Muscle layer of duodenum (tissue), 2 donors: Measurements from ENCODE around the gene GORAB.

ENCODE experiments used
- H3K27ac ChIP-seq: one replicate; pipeline ENCODE4 v1.7.0; 2013; ENCODE audit warnings: mild to moderate bottlenecking, low read length
- H3K27me3 ChIP-seq: one replicate; pipeline ENCODE4 v1.7.0; 2013; ENCODE audit warnings: low read depth, mild to moderate bottlenecking, control low read depth, low read length
- H3K36me3 ChIP-seq, 2 donors: one replicate each; pipeline ENCODE4 v1.7.0; 2013; ENCODE audit warnings: low read length in 2 of 2, control low read depth in 1 of 2, mild to moderate bottlenecking in 1 of 2; ENCODE audit not compliant: insufficient read depth in 2 of 2, control insufficient read depth in 1 of 2
- H3K4me1 ChIP-seq, 2 donors: one replicate each; pipeline ENCODE4 v1.7.0; 2013; ENCODE audit warnings: low read length in 2 of 2, mild to moderate bottlenecking in 2 of 2, control low read depth in 1 of 2, moderate library complexity in 1 of 2; ENCODE audit not compliant: insufficient read depth in 2 of 2, control insufficient read depth in 1 of 2
- H3K4me3 ChIP-seq, 2 donors: one replicate each; pipeline ENCODE4 v1.7.0; 2013; ENCODE audit warnings: low read length in 2 of 2, low read depth in 1 of 2, mild to moderate bottlenecking in 1 of 2
- H3K9me3 ChIP-seq, 2 donors: one replicate each; pipeline ENCODE4 v1.7.0; 2013; ENCODE audit warnings: low read length in 2 of 2, control low read depth in 1 of 2, mild to moderate bottlenecking in 1 of 2; ENCODE audit not compliant: control insufficient read depth in 1 of 2
- donor health status: healthy.

The GORAB gene

DNA sequence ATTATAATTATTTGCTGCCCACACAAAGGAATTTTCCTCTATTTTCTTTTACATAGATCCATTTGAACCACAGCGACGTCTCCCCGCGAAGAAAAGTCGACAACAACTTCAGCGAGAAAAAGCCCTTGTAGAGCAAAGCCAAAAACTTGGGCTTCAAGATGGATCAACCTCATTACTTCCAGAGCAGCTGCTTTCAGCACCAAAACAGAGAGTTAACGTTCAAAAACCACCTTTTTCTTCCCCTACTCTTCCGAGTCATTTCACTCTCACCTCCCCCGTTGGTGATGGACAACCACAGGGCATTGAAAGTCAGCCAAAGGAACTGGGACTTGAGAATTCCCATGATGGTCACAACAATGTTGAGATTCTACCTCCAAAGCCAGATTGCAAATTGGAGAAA lies 7.2 kb downstream of the GORAB start:
- Histone ChIP-seq H3K27me3 (no peaks in the 10 kb centered on the region), H3K4me3 (no peak overlapping the region), H3K9me3 (no peaks in the 10 kb centered on the region), H3K27ac (no peak overlapping the region), H3K4me1 (peaks cover 5 to 6% of the 10 kb centered on the region in 2 donors), H3K36me3 (peaks cover 24 to 41% of the 10 kb centered on the region in 2 donors)

DNA sequence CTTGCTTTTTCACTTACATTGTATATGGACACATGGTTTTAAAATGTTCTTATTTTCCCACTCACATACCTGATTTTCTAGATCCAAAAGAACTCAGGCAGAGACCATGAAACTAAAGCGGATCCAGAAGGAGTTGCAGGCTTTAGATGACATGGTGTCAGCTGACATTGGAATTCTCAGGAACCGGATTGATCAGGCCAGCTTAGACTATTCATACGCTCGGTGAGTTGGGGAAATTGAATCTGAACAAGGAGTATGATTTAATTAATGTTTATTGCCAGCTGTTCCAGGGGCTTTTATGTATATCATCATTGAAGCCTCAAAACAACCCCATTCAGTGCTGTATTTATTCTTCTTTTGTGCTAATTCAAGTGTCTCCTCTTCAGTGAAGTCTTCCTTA lies 12.7 kb downstream of the GORAB start:
- Histone ChIP-seq H3K27ac (no peak overlapping the region), H3K36me3 (peaks cover 32 to 60% of the 10 kb centered on the region in 2 donors), H3K9me3 (no peaks in the 10 kb centered on the region), H3K4me1 (no peaks in the 10 kb centered on the region), H3K4me3 (no peak overlapping the region), H3K27me3 (no peaks in the 10 kb centered on the region)

DNA sequence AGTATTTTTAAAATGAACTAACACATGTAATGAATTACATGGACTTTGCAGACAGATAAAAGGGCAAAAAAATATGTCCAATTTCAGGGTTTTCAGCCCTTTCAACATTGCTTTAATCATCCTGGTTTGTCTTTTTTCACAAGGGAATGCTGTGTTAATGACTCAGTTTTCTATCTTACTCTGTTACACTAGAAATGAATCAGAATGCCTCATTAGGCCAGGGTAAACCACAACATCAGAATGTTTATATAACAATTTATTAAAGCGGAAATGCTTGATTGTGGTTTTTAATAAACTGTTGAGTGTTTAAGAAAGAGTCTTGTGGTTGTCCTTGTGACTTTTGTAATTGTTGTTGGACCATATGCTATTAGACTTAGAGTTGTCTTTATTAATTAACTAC lies 13.5 kb downstream of the GORAB start:
- H3K4me1 ChIP-seq: no peaks in the 10 kb centered on the region
- peaks cover 37 to 63% of the 10 kb centered on the region in 2 donors for H3K36me3 ChIP-seq
- H3K4me3 ChIP-seq: no peak overlapping the region
- H3K27me3 ChIP-seq: no peaks in the 10 kb centered on the region
- no peak overlapping the region for H3K27ac ChIP-seq
- no peaks in the 10 kb centered on the region for H3K9me3 ChIP-seq

DNA sequence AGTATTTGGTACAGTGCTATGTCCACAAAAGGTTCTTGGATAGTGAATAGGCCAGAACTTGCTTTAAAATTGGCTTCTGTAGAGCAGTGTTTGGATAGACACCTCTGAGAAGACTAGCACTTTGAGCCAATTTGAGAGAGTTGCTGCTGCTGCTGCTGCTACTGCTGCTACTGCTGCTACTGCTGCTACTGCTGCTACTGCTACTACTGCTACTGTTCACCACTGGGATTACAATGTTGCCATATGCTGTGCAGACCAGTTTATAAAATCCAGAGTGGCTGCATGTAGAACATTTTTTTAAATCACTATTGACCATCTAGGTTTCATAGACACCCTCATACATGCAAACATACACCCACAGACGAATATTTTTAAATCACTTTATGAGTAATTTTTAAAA lies 15.3 kb downstream of the GORAB start:
- Histone ChIP-seq H3K4me1 (no peaks in the 10 kb centered on the region), H3K9me3 (no peaks in the 10 kb centered on the region), H3K4me3 (no peak overlapping the region), H3K27me3 (no peaks in the 10 kb centered on the region), H3K27ac (no peak overlapping the region), H3K36me3 (peaks cover 48 to 68% of the 10 kb centered on the region in 2 donors)

DNA sequence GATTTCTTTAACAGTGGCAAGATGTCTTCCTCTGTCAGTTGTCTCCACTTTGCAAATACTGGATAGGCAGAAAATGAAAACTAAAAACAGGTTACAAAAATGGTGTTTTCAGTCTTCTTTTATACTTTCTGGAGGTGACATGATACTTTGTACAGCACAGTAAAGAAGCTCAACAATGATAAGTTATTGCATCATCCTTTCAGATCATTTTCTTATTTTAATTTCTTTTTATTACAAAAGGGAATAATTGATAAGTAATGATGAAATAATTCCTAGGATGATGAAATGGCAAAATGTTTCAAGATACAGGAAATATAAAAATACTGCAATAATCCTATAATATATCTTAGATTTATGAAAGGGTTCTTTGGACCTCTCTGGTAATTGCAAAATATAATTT lies 16.5 kb downstream of the GORAB start:
- H3K9me3 ChIP-seq: no peaks in the 10 kb centered on the region
- no peaks in the 10 kb centered on the region for H3K4me1 ChIP-seq
- H3K27me3 ChIP-seq: no peaks in the 10 kb centered on the region
- no peak overlapping the region for H3K4me3 ChIP-seq
- H3K27ac ChIP-seq: no peak overlapping the region
- peaks cover 45 to 64% of the 10 kb centered on the region in 2 donors for H3K36me3 ChIP-seq

DNA sequence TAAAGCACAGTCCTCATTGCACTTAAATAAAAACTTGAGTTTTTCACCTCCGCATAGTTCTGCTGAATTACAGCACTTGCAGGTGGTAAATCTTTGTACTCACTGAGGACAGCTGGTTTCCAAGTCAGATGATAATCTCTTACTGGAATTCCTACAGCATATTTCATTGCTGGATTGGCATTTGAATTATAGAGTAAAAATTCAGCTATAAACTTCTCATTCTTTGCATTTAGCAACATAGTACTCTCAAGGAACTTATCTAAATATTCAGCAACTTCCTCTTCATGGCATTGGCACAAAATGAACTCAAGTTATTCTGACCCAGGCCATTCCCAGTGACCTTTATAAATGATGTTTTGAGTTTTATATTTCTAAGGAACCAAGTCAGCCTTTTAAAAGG lies 23.4 kb downstream of the GORAB start:
- Histone ChIP-seq H3K27ac (no peak overlapping the region), H3K4me3 (no peak overlapping the region), H3K4me1 (no peaks in the 10 kb centered on the region), H3K36me3 (peaks cover 18 to 35% of the 10 kb centered on the region in 2 donors), H3K9me3 (peaks cover 0 to 5% of the 10 kb centered on the region in 2 donors), H3K27me3 (no peaks in the 10 kb centered on the region)

DNA sequence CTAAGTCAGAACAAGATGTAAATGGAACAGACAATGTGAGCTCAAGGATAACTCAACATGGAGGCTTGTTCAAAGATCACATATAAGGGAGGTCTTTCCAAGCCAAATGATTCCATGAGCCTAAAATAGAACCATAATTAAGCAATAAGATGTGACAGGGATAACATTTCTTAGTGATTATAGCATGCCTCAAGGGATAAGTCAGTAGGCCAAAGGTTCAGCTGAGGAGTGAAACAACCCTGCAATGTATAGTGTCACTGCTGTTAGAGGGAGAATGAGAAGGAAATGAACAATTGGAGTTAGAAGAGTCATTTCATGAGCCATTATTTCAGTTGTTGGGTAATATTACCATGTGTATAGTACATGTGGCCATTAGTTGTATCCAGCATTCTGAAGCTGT lies 25.0 kb downstream of the GORAB start:
- H3K36me3 ChIP-seq: peaks cover 10 to 20% of the 10 kb centered on the region in 2 donors
- H3K27ac ChIP-seq: no peak overlapping the region
- no peaks in the 10 kb centered on the region for H3K27me3 ChIP-seq
- H3K4me1 ChIP-seq: no peaks in the 10 kb centered on the region
- peaks cover 0 to 5% of the 10 kb centered on the region in 2 donors for H3K9me3 ChIP-seq
- no peak overlapping the region for H3K4me3 ChIP-seq

DNA sequence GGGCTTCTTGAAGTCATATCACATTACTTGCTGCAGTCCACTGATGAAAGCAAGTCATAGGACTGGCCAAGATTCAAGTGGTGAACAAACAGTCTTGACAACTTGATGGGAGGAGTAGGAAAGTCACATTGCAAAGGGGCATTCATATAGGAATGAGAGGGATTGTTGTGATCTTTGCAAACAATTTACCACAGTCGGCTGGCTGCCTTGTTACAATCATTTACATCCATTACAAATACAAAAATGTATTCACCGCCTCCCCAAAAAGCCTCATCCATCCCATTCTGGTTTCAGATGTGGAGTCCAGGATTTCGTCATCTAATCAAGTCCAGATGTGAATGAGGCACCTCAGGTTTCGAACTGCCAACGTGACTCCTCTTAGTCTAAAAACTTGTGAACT lies 26.8 kb downstream of the GORAB start:
- Histone ChIP-seq H3K27me3 (no peaks in the 10 kb centered on the region), H3K4me1 (no peaks in the 10 kb centered on the region), H3K27ac (no peak overlapping the region), H3K36me3 (peaks cover 0 to 8% of the 10 kb centered on the region in 2 donors), H3K4me3 (no peak overlapping the region), H3K9me3 (peaks cover 0 to 5% of the 10 kb centered on the region in 2 donors)

DNA sequence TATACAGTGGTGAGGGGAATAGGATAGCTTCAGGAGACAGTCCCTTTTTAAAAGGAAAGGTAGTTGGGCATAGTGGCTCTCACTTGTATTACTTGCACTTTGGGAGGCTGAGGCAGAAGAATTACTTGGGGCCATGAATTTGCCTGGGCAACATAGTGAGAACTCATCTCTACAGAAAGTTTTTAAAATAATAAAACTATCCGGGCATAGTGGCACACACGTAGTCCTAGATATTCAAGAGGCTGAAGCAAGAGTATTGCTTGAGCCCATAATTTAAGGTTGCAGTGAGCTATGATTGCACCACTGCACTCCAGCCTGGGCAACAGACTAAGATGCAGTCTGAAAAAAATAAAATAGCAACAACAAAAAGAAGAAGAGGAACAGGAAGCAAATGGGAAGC lies 27.2 kb downstream of the GORAB start:
- no peak overlapping the region for H3K27ac ChIP-seq
- no peaks in the 10 kb centered on the region for H3K27me3 ChIP-seq
- no peaks in the 10 kb centered on the region for H3K4me1 ChIP-seq
- peaks cover 0 to 5% of the 10 kb centered on the region in 2 donors for H3K9me3 ChIP-seq
- H3K4me3 ChIP-seq: no peak overlapping the region
- H3K36me3 ChIP-seq: peaks cover 0 to 4% of the 10 kb centered on the region in 2 donors

DNA sequence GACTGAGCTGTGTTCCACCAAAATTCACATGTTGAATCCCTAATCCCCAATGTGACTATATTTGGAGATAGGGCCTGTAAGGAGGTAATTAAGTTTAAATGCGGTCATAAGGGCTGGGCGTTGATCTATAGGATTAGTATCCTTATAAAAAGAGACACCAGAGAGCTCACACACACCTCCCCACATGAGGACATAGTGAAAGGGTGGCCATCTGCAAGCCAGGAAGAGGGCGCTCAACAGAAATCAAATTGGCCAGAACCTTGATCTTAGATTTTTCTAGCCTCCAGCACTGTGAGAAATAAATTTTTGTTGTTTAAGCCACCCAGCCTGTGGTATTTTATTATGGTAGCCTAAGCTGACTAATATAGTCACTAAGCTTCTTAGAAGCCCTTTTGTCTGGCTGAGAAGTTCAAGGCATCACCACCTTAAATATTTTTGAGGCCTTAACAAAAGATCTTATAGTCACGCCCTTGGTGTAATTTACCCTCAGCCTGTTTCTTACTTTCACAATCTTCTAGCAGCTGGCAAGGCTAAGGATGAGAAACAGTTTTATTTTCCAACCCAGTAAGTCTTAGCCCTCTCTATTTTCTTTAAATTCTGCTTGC lies 28.8 kb downstream of the GORAB start:
- Histone ChIP-seq H3K4me1 (no peaks in the 10 kb centered on the region), H3K4me3 (no peak overlapping the region), H3K27ac (no peak overlapping the region), H3K27me3 (no peaks in the 10 kb centered on the region), H3K9me3 (peaks cover 0 to 5% of the 10 kb centered on the region in 2 donors), H3K36me3 (no peaks in the 10 kb centered on the region)

DNA sequence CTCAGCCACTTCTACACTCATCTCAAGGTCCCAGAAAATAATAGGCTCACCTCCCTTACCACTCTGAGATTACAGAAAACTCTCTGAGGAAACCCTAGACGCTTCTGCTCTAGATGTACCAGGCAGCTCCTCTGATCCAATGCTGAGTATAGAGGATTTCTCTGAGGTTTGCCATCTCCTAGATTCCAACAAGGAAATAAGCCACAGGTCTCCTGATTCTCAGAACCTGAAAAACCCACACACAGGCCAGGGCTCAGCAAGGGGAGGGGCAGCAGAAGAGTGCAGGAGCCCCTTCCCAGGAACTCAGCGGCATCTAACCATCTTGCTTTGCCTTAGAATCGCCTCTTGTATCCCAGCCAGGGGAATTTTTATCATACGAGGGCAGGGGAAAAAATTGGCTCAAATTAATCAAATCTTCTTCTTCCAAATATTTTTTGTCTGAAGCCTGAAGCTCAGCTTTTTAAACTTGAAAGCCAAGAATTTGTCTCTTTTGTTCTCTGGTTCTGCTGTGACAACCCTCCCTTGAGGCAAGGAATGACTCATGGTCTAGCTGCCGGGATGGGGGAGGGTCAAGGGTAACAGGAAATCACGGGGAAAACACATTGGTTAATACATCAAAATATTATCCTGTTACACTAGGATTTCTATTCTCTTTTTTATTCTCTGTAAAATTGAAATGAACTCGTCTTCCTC lies 30.8 kb downstream of the GORAB start:
- Histone ChIP-seq H3K4me3 (no peak overlapping the region), H3K27ac (peak overlapping the region; percentile 39), H3K27me3 (no peaks in the 10 kb centered on the region), H3K4me1 (no peaks in the 10 kb centered on the region), H3K9me3 (peaks cover 0 to 5% of the 10 kb centered on the region in 2 donors), H3K36me3 (no peaks in the 10 kb centered on the region)

DNA sequence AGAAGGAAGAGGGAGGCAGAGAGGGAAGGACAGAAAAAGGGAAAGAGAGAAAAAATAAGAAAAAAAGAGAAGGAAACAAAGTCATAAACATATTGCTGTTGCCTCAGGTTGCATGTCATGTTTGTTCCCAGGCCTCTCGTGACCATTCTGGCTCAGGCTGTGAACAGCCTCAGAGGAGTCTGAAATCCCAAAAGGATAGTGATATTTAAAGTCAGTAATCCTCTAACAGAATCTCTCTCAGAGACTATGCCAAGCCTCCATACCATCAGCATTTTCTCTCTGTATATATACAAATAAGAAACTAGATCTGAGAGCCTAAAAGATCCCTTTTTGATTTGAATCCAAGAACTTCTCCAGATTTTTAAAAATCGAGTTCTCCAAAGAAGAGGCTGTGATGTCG lies 35.2 kb downstream of the GORAB start:
- no peak overlapping the region for H3K27ac ChIP-seq
- H3K4me3 ChIP-seq: no peak overlapping the region
- H3K4me1 ChIP-seq: no peaks in the 10 kb centered on the region

More for the DNA sequence above, 35.2 kb downstream of the GORAB start:
- H3K9me3 ChIP-seq: peaks cover 0 to 3% of the 10 kb centered on the region in 2 donors
- no peaks in the 10 kb centered on the region for H3K27me3 ChIP-seq
- H3K36me3 ChIP-seq: no peaks in the 10 kb centered on the region
